Caco-2 (cell line): ENCODE results near the gene CLEC2D. TPM values are rescaled to one million over a fixed set of nuclear protein-coding genes. Genes with fewer than 3 reads are reported as not detected.
"Not testable (repeated sequence)": the region's sequence is repeated elsewhere in the genome, so short reads cannot be mapped to it uniquely, and the experiment has no call there.

Experiments
- BruUV-seq: library from RNA; stranded (reverse); fragments of 400-500 nt; replicated peaks from 2 replicates; lab custom pipeline; 2021; lab: Mats Ljungman, UMichigan
- CTCF ChIA-PET: fragments of 300-600 bp; sonication (Branson Sonifier 250); formaldehyde crosslinking; loops from one replicate; lab custom pipeline; 2022; ENCODE audit warnings: antibody characterized with exemption; lab: Charles Lee
- POLR2A ChIA-PET: fragments of 300-600 bp; sonication (Branson Sonifier 250); formaldehyde crosslinking; loops from one replicate; lab custom pipeline; 2022; ENCODE audit warnings: antibody characterized with exemption; lab: Charles Lee
- DNase-seq, 2 experiments: peaks; one replicate each; pipeline versions ENCODE4 v3.0.0 to v3.0.0-alpha.2; 2020 to 2022
- H3K27me3 ChIP-seq: replicated peaks from 2 replicates; pipeline ENCODE4 v1.6.0; 2011; ENCODE audit warnings: low read length; ENCODE audit not compliant: control insufficient read depth, insufficient read depth
- H3K36me3 ChIP-seq: 2 replicates; pipeline ENCODE4 v1.5.1; 2011; ENCODE audit warnings: low read length; ENCODE audit not compliant: control insufficient read depth, insufficient read depth
- H3K4me1 ChIP-seq: fragments of 250-450 bp; sonication (Bioruptor Pico); 2 replicates; pipeline ENCODE4 v1.5.1; 2020; ENCODE audit warnings: mild to moderate bottlenecking
- H3K4me3 ChIP-seq: 2 replicates; pipeline ENCODE4 v1.5.1; 2011; ENCODE audit warnings: low read depth, mild to moderate bottlenecking, control low read depth, low read length
- H3K9me3 ChIP-seq: fragments of 250-450 bp; sonication (Bioruptor Pico); 2 replicates; pipeline ENCODE4 v1.5.1; 2020; ENCODE audit warnings: mild to moderate bottlenecking, moderate library complexity
- H3K27ac Mint-ChIP-seq: one replicate; pipeline ENCODE4 v1.8.0; 2022; ENCODE audit warnings: mixed read lengths; ENCODE audit not compliant: unreplicated experiment
- H3K27me3 Mint-ChIP-seq: one replicate; pipeline ENCODE4 v1.8.0; 2022; ENCODE audit warnings: mixed read lengths; ENCODE audit not compliant: insufficient read depth, unreplicated experiment
- H3K36me3 Mint-ChIP-seq: one replicate; pipeline ENCODE4 v1.8.0; 2022; ENCODE audit warnings: mild to moderate bottlenecking, mixed read lengths; ENCODE audit not compliant: insufficient read depth, unreplicated experiment
- H3K4me1 Mint-ChIP-seq: one replicate; pipeline ENCODE4 v1.8.0; 2022; ENCODE audit warnings: low read depth, mixed read lengths; ENCODE audit not compliant: unreplicated experiment
- H3K4me3 Mint-ChIP-seq: one replicate; pipeline ENCODE4 v1.8.0; 2022; ENCODE audit warnings: mild to moderate bottlenecking, moderate library complexity, mixed read lengths; ENCODE audit not compliant: unreplicated experiment
- H3K9me3 Mint-ChIP-seq: one replicate; pipeline ENCODE4 v1.8.0; 2022; ENCODE audit warnings: mixed read lengths; ENCODE audit not compliant: unreplicated experiment
- CTCF ChIP-seq, 2 experiments: fragments of 200-600 bp in 1 of 2; IDR thresholded peaks; 1 replicate in 1 of 2; 2 replicates in 1 of 2; pipeline versions ENCODE4 v1.5.1 to v1.8.0; 2011 to 2022; ENCODE audit warnings: antibody characterized with exemption in 1 of 2, control low read depth in 1 of 2, inconsistent platforms in 1 of 2, low read depth in 1 of 2, low read length in 1 of 2, mild to moderate bottlenecking in 1 of 2, moderate library complexity in 1 of 2; ENCODE audit not compliant: insufficient read depth in 1 of 2, severe bottlenecking in 1 of 2, unreplicated experiment in 1 of 2
- intact Hi-C: fragments of 100-400 bp; cut with micrococcal nuclease; formaldehyde crosslinking; loops from one replicate; pipeline ENCODE4 v1.10.0; 2022; ENCODE audit not compliant: unreplicated experiment
- total RNA-seq: library from RNA; stranded (reverse); gene quantifications from 2 replicates; pipeline ENCODE4 v1.2.3, GENCODE V29; 2022

CLEC2D gene
- total RNA-seq, 1 experiment from 2014 or later = 6.6 TPM

- ChIA-PET POLR2A (no interaction called here), CTCF (no interaction called here)
- H3K4me3 Mint-ChIP-seq = no peak overlapping the region
- H3K4me1 ChIP-seq = no peaks in the 10 kb centered on the region
- no peak overlapping the region for H3K27ac Mint-ChIP-seq
- peaks cover 11% of the 10 kb centered on the region; the same call in 1 of the 2 replicates for H3K9me3 ChIP-seq
- no peaks in the 10 kb centered on the region for H3K36me3 ChIP-seq
- peaks cover 7% of the 10 kb centered on the region for H3K27me3 Mint-ChIP-seq
- H3K9me3 Mint-ChIP-seq = peaks cover 24% of the 10 kb centered on the region
- BruUV-seq = no TSS peak
- no peak overlapping the region for H3K4me3 ChIP-seq
- TF ChIP-seq CTCF (IDR thresholded peaks at IDR 0.05; ENCODE audit: insufficient read depth in 1 of 2, low read depth in 1 of 2, low read length in 1 of 2, severe bottlenecking in 1 of 2, unreplicated experiment in 1 of 2) = no peak
- H3K27me3 ChIP-seq = no peaks in the 10 kb centered on the region; the same call in 1 of the 2 replicates
- no peaks in the 10 kb centered on the region for H3K4me1 Mint-ChIP-seq
- no peak for DNase-seq
- H3K36me3 Mint-ChIP-seq = peaks cover 3% of the 10 kb centered on the region
- intact Hi-C loops = no loop called here
Observed at GRCh38 chr12:9700606-9700956, 31.1 kb downstream of the CLEC2D start.

GRCh38 chr12:9701380-9702154 lies 32.1 kb downstream of the CLEC2D start:
- H3K4me1 ChIP-seq = no peaks in the 10 kb centered on the region
- Mint-ChIP-seq H3K4me3 (no peak overlapping the region), H3K27me3 (peaks cover 7% of the 10 kb centered on the region), H3K27ac (no peak overlapping the region), H3K36me3 (no peaks in the 10 kb centered on the region), H3K9me3 (peaks cover 14% of the 10 kb centered on the region), H3K4me1 (no peaks in the 10 kb centered on the region)
- no peaks in the 10 kb centered on the region; the same call in 1 of the 2 replicates for H3K27me3 ChIP-seq
- no TSS peak for BruUV-seq
- intact Hi-C loops = no loop called here
- CTCF ChIA-PET = interaction anchor here (0.6 kb wide), 1 partner anchor 233 kb away, joined by 3 read pairs; no protein-coding TSS in a partner anchor
- POLR2A ChIA-PET = no interaction called here
- DNase-seq = no peak
- H3K4me3 ChIP-seq = no peak overlapping the region
- H3K36me3 ChIP-seq = no peaks in the 10 kb centered on the region
- no peak for TF ChIP-seq CTCF (IDR thresholded peaks at IDR 0.05; ENCODE audit: insufficient read depth in 1 of 2, low read depth in 1 of 2, low read length in 1 of 2, severe bottlenecking in 1 of 2, unreplicated experiment in 1 of 2)
- peaks cover 11% of the 10 kb centered on the region; the same call in 1 of the 2 replicates for H3K9me3 ChIP-seq

DNA sequence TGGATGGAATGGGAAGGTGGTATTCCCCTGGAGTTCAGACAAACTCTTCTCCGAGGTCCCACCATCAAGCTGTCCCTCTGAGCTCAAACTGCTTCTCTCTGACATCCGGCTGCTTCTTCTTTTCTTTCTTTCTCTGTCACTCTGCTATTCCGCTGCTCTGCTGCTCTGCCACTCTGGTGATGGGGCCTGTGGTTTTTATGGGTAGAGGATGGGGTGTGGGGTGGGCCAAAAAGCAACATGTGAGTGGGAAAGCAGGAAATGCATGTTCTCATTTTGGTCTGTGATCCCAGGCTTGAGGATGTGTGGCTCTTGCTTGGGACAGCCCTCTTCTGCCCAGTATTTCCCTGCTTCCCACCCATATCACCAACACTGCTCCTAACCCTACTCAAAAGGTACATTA lies 32.7 kb downstream of the CLEC2D start:
- no peak for TF ChIP-seq CTCF (IDR thresholded peaks at IDR 0.05; ENCODE audit: insufficient read depth in 1 of 2, low read depth in 1 of 2, low read length in 1 of 2, severe bottlenecking in 1 of 2, unreplicated experiment in 1 of 2)
- no peaks in the 10 kb centered on the region for H3K36me3 Mint-ChIP-seq
- H3K4me1 Mint-ChIP-seq = no peaks in the 10 kb centered on the region
- Histone ChIP-seq H3K4me3 (no peak overlapping the region), H3K27me3 (no peaks in the 10 kb centered on the region; the same call in 1 of the 2 replicates), H3K4me1 (no peaks in the 10 kb centered on the region), H3K36me3 (no peaks in the 10 kb centered on the region), H3K9me3 (peaks cover 9% of the 10 kb centered on the region; the same call in 1 of the 2 replicates)
- intact Hi-C loops = no loop called here
- no peak overlapping the region for H3K27ac Mint-ChIP-seq
- H3K4me3 Mint-ChIP-seq = no peak overlapping the region
- peaks cover 7% of the 10 kb centered on the region for H3K27me3 Mint-ChIP-seq
- ChIA-PET POLR2A (interaction anchor here (0.5 kb wide), 1 partner anchor 1017 kb away, joined by 3 read pairs; no protein-coding TSS in a partner anchor), CTCF (no interaction called here)
- H3K9me3 Mint-ChIP-seq = peaks cover 8% of the 10 kb centered on the region
- no TSS peak for BruUV-seq
- no peak for DNase-seq

GRCh38 chr12:9704561-9704960 lies 35.0 kb downstream of the CLEC2D start:
- intact Hi-C loops, H3K36me3 Mint-ChIP-seq, H3K27me3 ChIP-seq, DNase-seq, H3K4me1 Mint-ChIP-seq, H3K27me3 Mint-ChIP-seq, H3K4me3 Mint-ChIP-seq, H3K36me3 ChIP-seq, H3K4me3 ChIP-seq, CTCF ChIA-PET, H3K9me3 Mint-ChIP-seq, POLR2A ChIA-PET, H3K4me1 ChIP-seq, H3K9me3 ChIP-seq, BruUV-seq, H3K27ac Mint-ChIP-seq: not testable (repeated sequence)
